Measurements from ENCODE around the gene COL17A1. TPM values are rescaled to one million over a fixed set of nuclear protein-coding genes. Genes with fewer than 3 reads are reported as not detected.

The COL17A1 gene
- total RNA-seq, 1 donor from 2014 or later, result 0.19 TPM

DNA sequence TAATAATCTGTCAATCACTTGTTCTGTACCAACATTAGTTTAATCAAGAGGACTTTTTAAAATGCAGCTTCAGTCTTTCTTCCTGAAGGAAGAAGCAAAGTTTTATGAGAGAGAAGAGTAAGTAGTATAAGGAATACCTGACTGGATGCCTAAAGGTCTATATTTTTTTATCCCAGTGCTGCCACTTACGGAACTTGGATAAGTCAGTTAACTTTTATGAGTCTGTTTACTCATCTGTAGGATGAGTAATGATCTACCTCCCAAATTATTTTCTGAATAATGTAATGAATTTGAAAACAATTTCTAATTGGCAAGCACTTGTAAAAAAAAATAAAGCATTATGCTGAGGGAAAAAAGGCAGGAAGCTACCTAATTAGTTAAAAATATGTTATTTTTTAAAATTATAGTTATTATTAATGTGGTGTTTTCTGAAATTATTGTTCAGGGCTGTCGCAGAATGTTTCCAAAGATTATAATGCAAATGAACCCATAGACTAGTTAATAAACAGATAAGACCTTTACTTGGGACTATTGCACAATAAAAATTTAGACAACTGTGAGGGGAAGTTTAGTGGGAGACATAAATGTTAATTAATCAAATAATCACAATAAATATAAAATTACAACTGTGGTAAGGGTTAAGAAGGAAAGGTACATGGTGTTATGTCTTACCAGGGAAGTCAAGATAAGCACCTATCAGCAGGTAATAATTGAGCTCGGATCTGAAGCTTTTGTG lies 94.1 kb downstream of the COL17A1 start:
- no peak for DNase-seq (ENCODE audit: low spot score)

DNA sequence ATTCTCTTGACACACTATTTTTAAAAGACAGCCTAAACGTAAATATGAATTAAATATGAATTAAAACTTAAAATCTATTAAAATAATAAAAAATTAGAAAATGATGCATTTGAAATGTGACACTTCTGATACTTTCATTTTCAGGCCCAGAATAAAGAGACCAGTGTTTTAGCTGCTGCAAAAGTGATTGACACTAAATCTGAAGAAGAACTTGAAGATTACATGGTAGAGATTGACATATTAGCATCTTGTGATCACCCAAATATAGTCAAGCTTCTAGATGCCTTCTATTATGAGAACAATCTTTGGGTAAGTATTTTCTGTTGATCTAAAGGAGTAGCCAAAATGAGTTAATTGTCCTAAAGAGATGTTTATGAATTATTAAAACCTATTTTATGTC lies 95.1 kb downstream of the COL17A1 start:
- no peak for DNase-seq (ENCODE audit: low spot score)

GRCh38 chr10:103990121-103990520 lies 95.6 kb downstream of the COL17A1 start:
- no peak for DNase-seq (ENCODE audit: low spot score)

GRCh38 chr10:103986360-103986759 lies 99.3 kb downstream of the COL17A1 start:
- DNase-seq (ENCODE audit: low spot score), result no peak

DNA sequence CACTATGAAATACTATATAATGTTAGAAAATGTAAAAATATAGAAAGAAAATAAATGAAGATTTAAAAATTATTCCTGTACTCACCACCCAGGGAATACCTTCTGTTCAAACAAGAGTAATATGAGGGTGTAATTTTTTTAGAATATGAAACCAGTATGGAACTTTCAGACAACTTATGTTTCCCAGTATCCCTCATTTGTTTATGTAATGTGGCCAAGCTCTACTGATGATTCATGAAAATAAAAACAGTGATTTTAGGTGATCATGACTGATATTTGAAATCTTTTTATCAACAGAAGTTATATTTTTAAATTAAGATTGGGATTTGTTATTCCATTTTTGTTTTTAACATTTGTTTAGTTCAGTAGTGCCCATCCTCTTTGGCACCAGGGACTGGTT lies 100.0 kb downstream of the COL17A1 start:
- no peak for DNase-seq (ENCODE audit: low spot score)

- DNase-seq (ENCODE audit: low spot score), result no peak
These were observed 102.2 kb downstream of the COL17A1 start for GRCh38 chr10:103983367-103983911.

DNA sequence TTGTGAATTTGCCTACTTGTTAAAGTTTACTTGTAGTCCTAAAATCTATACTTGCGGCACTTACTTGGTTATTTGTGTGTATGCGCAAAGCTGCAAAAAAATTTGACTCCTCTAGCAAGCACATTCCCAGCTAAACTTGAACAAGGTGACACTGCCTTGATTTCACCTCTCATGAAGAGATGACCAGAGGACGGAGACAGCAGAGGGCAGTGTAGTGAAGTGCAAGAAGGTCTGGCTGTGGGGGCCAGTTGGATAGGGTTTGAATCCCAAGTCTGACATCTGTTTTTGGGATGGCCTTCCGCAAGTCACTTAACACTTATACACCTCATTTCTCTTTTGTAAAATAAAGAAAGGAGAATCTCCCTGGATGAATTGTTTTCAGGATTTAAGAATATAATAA lies 103.0 kb downstream of the COL17A1 start:
- no peak for DNase-seq (ENCODE audit: low spot score)

Small RNAs within 50 kb of the gene (microRNA-seq; reads per million reads assigned to microRNA genes)
- not detected for gene MIR936 (ENCODE audit: borderline number of aligned reads)

Other genes with a start within 250 kb of the COL17A1 start
- gene SH3PXD2A, start 230.3 kb downstream of the COL17A1 start, total RNA-seq, result 51.3 TPM
- 18.9 TPM for gene STN1, start 167.7 kb downstream of the COL17A1 start, total RNA-seq
- 41.9 TPM for gene SLK, start 118.7 kb downstream of the COL17A1 start, total RNA-seq
- 6.1 TPM for gene SFR1, start 36.3 kb upstream of the COL17A1 start, total RNA-seq
- 0.06 TPM for gene CFAP43, start 146.5 kb upstream of the COL17A1 start, total RNA-seq
- 106 TPM for gene GSTO1, start 169.0 kb upstream of the COL17A1 start, total RNA-seq
- 0.45 TPM for gene GSTO2, start 183.3 kb upstream of the COL17A1 start, total RNA-seq